ENCODE measurements around the gene MAFB. TPM values are rescaled to one million over a fixed set of nuclear protein-coding genes. Genes with fewer than 3 reads are reported as not detected.

MAFB gene
- total and polyA plus RNA-seq, 4 donors, result 4.2 to 66.3 (median 37.9) TPM

GRCh38 chr20:40639132-40639531 is 49.9 kb downstream of the MAFB start:
- no peaks in the 10 kb centered on the region for H3K9me3 ChIP-seq (ENCODE audit: control insufficient read depth, low read length)
- 82 to 100% methylated on average over 1 of the region's 1 CpG for WGBS, 2 donors
- H3K36me3 ChIP-seq (ENCODE audit: control insufficient read depth in 1 of 2, insufficient read depth in 2 of 2, low read length in 1 of 2), result no peaks in the 10 kb centered on the region
- H3K4me1 ChIP-seq (ENCODE audit: control insufficient read depth in 1 of 2, insufficient read depth in 2 of 2, low read length in 2 of 2), result no peaks in the 10 kb centered on the region
- intact Hi-C loops (cut with DNase I), result no loop called here
- no peak overlapping the region for H3K27ac ChIP-seq (ENCODE audit: low read depth in 1 of 2, low read length in 2 of 2)
- no peak for DNase-seq
- ATAC-seq (ENCODE audit: low FRiP score), result no peak
- H3K27me3 ChIP-seq (ENCODE audit: control insufficient read depth in 1 of 2, insufficient read depth in 2 of 2, low read length in 1 of 2), result no peaks in the 10 kb centered on the region
- no peak overlapping the region for H3K4me3 ChIP-seq (ENCODE audit: low read length in 2 of 2)

- Histone ChIP-seq H3K36me3 (ENCODE audit: control insufficient read depth in 1 of 2, insufficient read depth in 2 of 2, low read length in 1 of 2) (no peaks in the 10 kb centered on the region), H3K4me1 (ENCODE audit: control insufficient read depth in 1 of 2, insufficient read depth in 2 of 2, low read length in 2 of 2) (no peaks in the 10 kb centered on the region), H3K27me3 (ENCODE audit: control insufficient read depth in 1 of 2, insufficient read depth in 2 of 2, low read length in 1 of 2) (no peaks in the 10 kb centered on the region), H3K4me3 (ENCODE audit: low read length in 2 of 2) (no peak overlapping the region), H3K27ac (ENCODE audit: low read depth in 1 of 2, low read length in 2 of 2) (no peak overlapping the region), H3K9me3 (ENCODE audit: control insufficient read depth, low read length) (no peaks in the 10 kb centered on the region)
- ATAC-seq (ENCODE audit: low FRiP score) (no peak), DNase-seq (no peak)
- 93 to 94% methylated on average over 2 of the region's 2 CpGs for WGBS, 2 donors
- intact Hi-C loops (cut with DNase I), result no loop called here
These were observed 50.6 kb downstream of the MAFB start for GRCh38 chr20:40638414-40638813.

- WGBS, 2 donors, result 81 to 96% methylated on average over 3 of the region's 3 CpGs
- H3K9me3 ChIP-seq (ENCODE audit: control insufficient read depth, low read length), result no peaks in the 10 kb centered on the region
- ATAC-seq (ENCODE audit: low FRiP score) (no peak), DNase-seq (no peak)
- intact Hi-C loops (cut with DNase I), result no loop called here
- no peak overlapping the region for H3K4me3 ChIP-seq (ENCODE audit: low read length in 2 of 2)
- no peaks in the 10 kb centered on the region for H3K36me3 ChIP-seq (ENCODE audit: control insufficient read depth in 1 of 2, insufficient read depth in 2 of 2, low read length in 1 of 2)
- no peaks in the 10 kb centered on the region for H3K4me1 ChIP-seq (ENCODE audit: control insufficient read depth in 1 of 2, insufficient read depth in 2 of 2, low read length in 2 of 2)
- H3K27me3 ChIP-seq (ENCODE audit: control insufficient read depth in 1 of 2, insufficient read depth in 2 of 2, low read length in 1 of 2), result no peaks in the 10 kb centered on the region
- H3K27ac ChIP-seq (ENCODE audit: low read depth in 1 of 2, low read length in 2 of 2), result no peak overlapping the region
These were observed 51.9 kb downstream of the MAFB start for GRCh38 chr20:40637176-40637575.

- DNase-seq, result no peak
- no peaks in the 10 kb centered on the region for H3K9me3 ChIP-seq (ENCODE audit: control insufficient read depth, low read length)
- no peaks in the 10 kb centered on the region for H3K36me3 ChIP-seq (ENCODE audit: control insufficient read depth in 1 of 2, insufficient read depth in 2 of 2, low read length in 1 of 2)
- H3K27me3 ChIP-seq (ENCODE audit: control insufficient read depth in 1 of 2, insufficient read depth in 2 of 2, low read length in 1 of 2), result no peaks in the 10 kb centered on the region
- no peaks in the 10 kb centered on the region for H3K4me1 ChIP-seq (ENCODE audit: control insufficient read depth in 1 of 2, insufficient read depth in 2 of 2, low read length in 2 of 2)
- intact Hi-C loops (cut with DNase I), result no loop called here
- H3K4me3 ChIP-seq (ENCODE audit: low read length in 2 of 2), result no peak overlapping the region
- ATAC-seq (ENCODE audit: low FRiP score), result no peak
- 96 to 97% methylated on average over 2 of the region's 2 CpGs for WGBS, 2 donors
- no peak overlapping the region for H3K27ac ChIP-seq (ENCODE audit: low read depth in 1 of 2, low read length in 2 of 2)
These were observed 52.5 kb downstream of the MAFB start for GRCh38 chr20:40636486-40636885.

- no peak for ATAC-seq (ENCODE audit: low FRiP score)
- Histone ChIP-seq H3K4me3 (ENCODE audit: low read length in 2 of 2) (no peak overlapping the region), H3K9me3 (ENCODE audit: control insufficient read depth, low read length) (no peaks in the 10 kb centered on the region), H3K27ac (ENCODE audit: low read depth in 1 of 2, low read length in 2 of 2) (no peak overlapping the region), H3K27me3 (ENCODE audit: control insufficient read depth in 1 of 2, insufficient read depth in 2 of 2, low read length in 1 of 2) (no peaks in the 10 kb centered on the region), H3K4me1 (ENCODE audit: control insufficient read depth in 1 of 2, insufficient read depth in 2 of 2, low read length in 2 of 2) (no peaks in the 10 kb centered on the region), H3K36me3 (ENCODE audit: control insufficient read depth in 1 of 2, insufficient read depth in 2 of 2, low read length in 1 of 2) (no peaks in the 10 kb centered on the region)
- intact Hi-C loops (cut with DNase I), result no loop called here
- no peak for DNase-seq
These were observed 53.1 kb downstream of the MAFB start for GRCh38 chr20:40635971-40636370.
